CD4-positive, CD25-positive, alpha-beta regulatory T cell (primary cell): Measurements from ENCODE around the gene DYSF. TPM values are rescaled to one million over a fixed set of nuclear protein-coding genes. Genes with fewer than 3 reads are reported as not detected.

Experiments used
- ATAC-seq, 2 donors: fragments of 150-1000 bp; cut with Tn5 transposase; one replicate each; pipeline ENCODE4 v1.10.0; 2021; ENCODE audit warnings: low read depth in 2 of 2, moderate number of reproducible peaks in 2 of 2, moderate library complexity in 1 of 2
- DNase-seq, 3 donors: peaks; one replicate each; pipeline versions ENCODE4 v3.0.0 to v3.0.0-alpha.2; 2012 to 2022; ENCODE audit warnings: mixed read lengths in 1 of 3
- H3K27ac ChIP-seq: one replicate; pipeline ENCODE4 v1.7.0; 2013; ENCODE audit warnings: mild to moderate bottlenecking, low read length; ENCODE audit not compliant: insufficient read depth, poor library complexity, severe bottlenecking
- H3K27me3 ChIP-seq: one replicate; pipeline ENCODE4 v1.7.0; 2013; ENCODE audit warnings: low read length; ENCODE audit not compliant: control insufficient read depth, insufficient read depth
- H3K36me3 ChIP-seq: one replicate; pipeline ENCODE4 v1.7.0; 2013; ENCODE audit warnings: mild to moderate bottlenecking, low read length, moderate library complexity; ENCODE audit not compliant: control insufficient read depth, insufficient read depth
- H3K4me1 ChIP-seq: 2 replicates; pipeline ENCODE4 v1.7.0; 2013; ENCODE audit warnings: mild to moderate bottlenecking, low read length; ENCODE audit not compliant: insufficient read depth, control insufficient read depth, poor library complexity, severe bottlenecking
- H3K4me3 ChIP-seq: one replicate; pipeline ENCODE4 v1.7.0; 2013; ENCODE audit warnings: low read depth, mild to moderate bottlenecking, low read length, moderate library complexity
- H3K9me3 ChIP-seq, 2 experiments: 1 replicate in 1 of 2; 2 replicates in 1 of 2; pipeline ENCODE4 v1.7.0; 2013; ENCODE audit warnings: low read length in 2 of 2, mild to moderate bottlenecking in 1 of 2, moderate library complexity in 1 of 2; ENCODE audit not compliant: control insufficient read depth in 2 of 2
- H3K27ac Mint-ChIP-seq, 3 donors: one replicate each; pipeline ENCODE4 v1.8.0; 2020 to 2022; ENCODE audit warnings: mild to moderate bottlenecking in 3 of 3, mixed read lengths in 3 of 3, moderate library complexity in 2 of 3
- H3K27me3 Mint-ChIP-seq: one replicate; pipeline ENCODE4 v1.8.0; 2022; ENCODE audit warnings: mild to moderate bottlenecking, mixed read lengths
- H3K36me3 Mint-ChIP-seq: one replicate; pipeline ENCODE4 v1.8.0; 2020; ENCODE audit warnings: mixed read lengths
- H3K4me1 Mint-ChIP-seq, 4 donors: one replicate each; pipeline ENCODE4 v1.8.0; 2020 to 2022; ENCODE audit warnings: mixed read lengths in 4 of 4, mild to moderate bottlenecking in 1 of 4
- H3K4me3 Mint-ChIP-seq, 4 donors: one replicate each; pipeline ENCODE4 v1.8.0; 2020 to 2022; ENCODE audit warnings: mild to moderate bottlenecking in 4 of 4, mixed read lengths in 4 of 4, moderate library complexity in 3 of 4
- H3K9me3 Mint-ChIP-seq, 7 donors: one replicate each; pipeline ENCODE4 v1.8.0; 2020 to 2022; ENCODE audit warnings: mixed read lengths in 7 of 7, mild to moderate bottlenecking in 3 of 7, moderate library complexity in 2 of 7
- polyA plus RNA-seq, 4 donors: library from polyadenylated mRNA; unstranded; fragments of 300-500 nt; fragmentation: Illumina TruSeq; gene quantifications; one replicate each; pipeline ENCODE4 v1.2.3, GENCODE V29; 2021
- total RNA-seq: library from RNA; stranded (reverse); gene quantifications from one replicate; pipeline ENCODE4 v1.2.3, GENCODE V29; 2022

Gene DYSF
- total and polyA plus RNA-seq, 5 donors from 2014 or later, result 0.10 to 0.13 TPM; not detected in 3

GRCh38 chr2:71554028-71554705 is 100.8 kb downstream of the DYSF start:
- H3K27ac ChIP-seq, result no peak overlapping the region
- H3K27me3 ChIP-seq, result no peaks in the 10 kb centered on the region
- H3K9me3 Mint-ChIP-seq, result no peaks in the 10 kb centered on the region
- no peaks in the 10 kb centered on the region for H3K27me3 Mint-ChIP-seq
- H3K9me3 ChIP-seq, result no peaks in the 10 kb centered on the region
- no peaks in the 10 kb centered on the region for H3K36me3 ChIP-seq
- H3K4me1 Mint-ChIP-seq, result no peaks in the 10 kb centered on the region
- DNase-seq (no peak), ATAC-seq (no peak)
- no peaks in the 10 kb centered on the region for H3K36me3 Mint-ChIP-seq
- no peak overlapping the region for H3K4me3 ChIP-seq
- no peaks in the 10 kb centered on the region for H3K4me1 ChIP-seq
- no peak overlapping the region for H3K4me3 Mint-ChIP-seq
- H3K27ac Mint-ChIP-seq, result no peak overlapping the region

- H3K9me3 ChIP-seq, result no peaks in the 10 kb centered on the region
- H3K4me1 Mint-ChIP-seq, result no peaks in the 10 kb centered on the region
- DNase-seq (no peak), ATAC-seq (no peak)
- H3K36me3 ChIP-seq, result no peaks in the 10 kb centered on the region
- H3K27ac ChIP-seq, result no peak overlapping the region
- H3K27ac Mint-ChIP-seq, result no peak overlapping the region
- no peaks in the 10 kb centered on the region for H3K9me3 Mint-ChIP-seq
- no peak overlapping the region for H3K4me3 ChIP-seq
- no peaks in the 10 kb centered on the region for H3K4me1 ChIP-seq
- H3K27me3 ChIP-seq, result no peaks in the 10 kb centered on the region
- no peaks in the 10 kb centered on the region for H3K27me3 Mint-ChIP-seq
- no peaks in the 10 kb centered on the region for H3K36me3 Mint-ChIP-seq
- H3K4me3 Mint-ChIP-seq, result no peak overlapping the region
Measured at GRCh38 chr2:71554706-71555056, 101.3 kb downstream of the DYSF start.

- H3K27ac ChIP-seq, result no peak overlapping the region
- H3K4me1 ChIP-seq, result no peaks in the 10 kb centered on the region
- DNase-seq, result no peak
Measured at GRCh38 chr2:71555798-71556454, 102.6 kb downstream of the DYSF start.

GRCh38 chr2:71556692-71557250 is 103.4 kb downstream of the DYSF start:
- H3K4me3 ChIP-seq, result no peak overlapping the region
- H3K9me3 ChIP-seq, result no peaks in the 10 kb centered on the region
- no peak for ATAC-seq
- no peak for DNase-seq
- Mint-ChIP-seq H3K9me3 (no peaks in the 10 kb centered on the region), H3K27me3 (no peaks in the 10 kb centered on the region), H3K4me3 (no peak overlapping the region), H3K4me1 (no peaks in the 10 kb centered on the region), H3K27ac (no peak overlapping the region), H3K36me3 (no peaks in the 10 kb centered on the region)
- no peak overlapping the region for H3K27ac ChIP-seq
- no peaks in the 10 kb centered on the region for H3K4me1 ChIP-seq
- H3K36me3 ChIP-seq, result no peaks in the 10 kb centered on the region
- no peaks in the 10 kb centered on the region for H3K27me3 ChIP-seq

More at GRCh38 chr2:71555798-71556454, 102.6 kb downstream of the DYSF start:
- H3K4me3 Mint-ChIP-seq, result no peak overlapping the region
- H3K27me3 Mint-ChIP-seq, result no peaks in the 10 kb centered on the region
- Histone ChIP-seq H3K27me3 (no peaks in the 10 kb centered on the region), H3K9me3 (no peaks in the 10 kb centered on the region), H3K4me3 (no peak overlapping the region), H3K36me3 (no peaks in the 10 kb centered on the region)
- no peak overlapping the region for H3K27ac Mint-ChIP-seq
- ATAC-seq, result no peak
- H3K9me3 Mint-ChIP-seq, result no peaks in the 10 kb centered on the region
- no peaks in the 10 kb centered on the region for H3K4me1 Mint-ChIP-seq
- H3K36me3 Mint-ChIP-seq, result no peaks in the 10 kb centered on the region

GRCh38 chr2:71557321-71557720 is 104.0 kb downstream of the DYSF start:
- Histone ChIP-seq H3K4me1 (no peaks in the 10 kb centered on the region), H3K27ac (no peak overlapping the region), H3K9me3 (no peaks in the 10 kb centered on the region), H3K4me3 (no peak overlapping the region), H3K27me3 (no peaks in the 10 kb centered on the region), H3K36me3 (no peaks in the 10 kb centered on the region)
- Mint-ChIP-seq H3K36me3 (no peaks in the 10 kb centered on the region), H3K27me3 (no peaks in the 10 kb centered on the region), H3K4me3 (no peak overlapping the region), H3K4me1 (no peaks in the 10 kb centered on the region), H3K27ac (no peak overlapping the region), H3K9me3 (no peaks in the 10 kb centered on the region)
- ATAC-seq (no peak), DNase-seq (no peak)

- no peaks in the 10 kb centered on the region for H3K36me3 Mint-ChIP-seq
- Histone ChIP-seq H3K36me3 (no peaks in the 10 kb centered on the region), H3K4me1 (no peaks in the 10 kb centered on the region), H3K27me3 (no peaks in the 10 kb centered on the region), H3K9me3 (no peaks in the 10 kb centered on the region), H3K4me3 (no peak overlapping the region), H3K27ac (no peak overlapping the region)
- no peaks in the 10 kb centered on the region for H3K27me3 Mint-ChIP-seq
- H3K4me1 Mint-ChIP-seq, result no peaks in the 10 kb centered on the region
- DNase-seq (no peak), ATAC-seq (no peak)
- H3K27ac Mint-ChIP-seq, result no peak overlapping the region
- no peak overlapping the region for H3K4me3 Mint-ChIP-seq
- no peaks in the 10 kb centered on the region for H3K9me3 Mint-ChIP-seq
Measured at GRCh38 chr2:71558300-71559051, 105.1 kb downstream of the DYSF start.

- Histone ChIP-seq H3K4me1 (no peaks in the 10 kb centered on the region), H3K27ac (no peak overlapping the region), H3K27me3 (no peaks in the 10 kb centered on the region), H3K36me3 (no peaks in the 10 kb centered on the region), H3K4me3 (no peak overlapping the region), H3K9me3 (no peaks in the 10 kb centered on the region)
- H3K4me3 Mint-ChIP-seq, result no peak overlapping the region
- no peak for DNase-seq
- H3K27ac Mint-ChIP-seq, result no peak overlapping the region
- H3K27me3 Mint-ChIP-seq, result no peaks in the 10 kb centered on the region
- no peaks in the 10 kb centered on the region for H3K4me1 Mint-ChIP-seq
- no peaks in the 10 kb centered on the region for H3K36me3 Mint-ChIP-seq
- ATAC-seq, result no peak
- no peaks in the 10 kb centered on the region for H3K9me3 Mint-ChIP-seq
Measured at GRCh38 chr2:71559080-71559827, 105.9 kb downstream of the DYSF start.
